Measurements from ENCODE around the gene SETD1A.

Gene SETD1A

GRCh38 chr16:30982548-30983288, 25.2 kb downstream of the SETD1A start:
- DNase-seq (ENCODE audit: low read depth) = peak; percentile 35

GRCh38 chr16:30983289-30983889, 25.8 kb downstream of the SETD1A start:
- DNase-seq (ENCODE audit: low read depth) = no peak

GRCh38 chr16:30983898-30984610, 26.5 kb downstream of the SETD1A start:
- DNase-seq (ENCODE audit: low read depth) = no peak

GRCh38 chr16:30984669-30985400, 27.3 kb downstream of the SETD1A start, which contains the start of gene HSD3B7:
HSD3B7 (plus strand) TSS chr16:30985207; CDS start chr16:30985659, 452 bp downstream.
- peak; percentile 66 for DNase-seq (ENCODE audit: low read depth)

- peak; percentile 20 for DNase-seq (ENCODE audit: low read depth)
Measured at GRCh38 chr16:30985401-30986128, 28.0 kb downstream of the SETD1A start.

GRCh38 chr16:30986129-30986991, 28.8 kb downstream of the SETD1A start:
- no peak for DNase-seq (ENCODE audit: low read depth)

- no peak for DNase-seq (ENCODE audit: low read depth)
Measured at GRCh38 chr16:30987581-30988190, 30.1 kb downstream of the SETD1A start.

- no peak for DNase-seq (ENCODE audit: low read depth)
Measured at GRCh38 chr16:30989469-30990047, 32.0 kb downstream of the SETD1A start.

- no peak for DNase-seq (ENCODE audit: low read depth)
Measured at GRCh38 chr16:30990105-30990504, 32.6 kb downstream of the SETD1A start.

- DNase-seq (ENCODE audit: low read depth) = no peak
Measured at GRCh38 chr16:30991052-30991451, 33.5 kb downstream of the SETD1A start.

- no peak for DNase-seq (ENCODE audit: low read depth)
Measured at GRCh38 chr16:30992276-30992780, 34.8 kb downstream of the SETD1A start.

GRCh38 chr16:30992931-30993816, 35.6 kb downstream of the SETD1A start:
- no peak for DNase-seq (ENCODE audit: low read depth)

- DNase-seq (ENCODE audit: low read depth) = no peak
Measured at GRCh38 chr16:30995927-30996323, 38.4 kb downstream of the SETD1A start.

- peak; percentile 30 for DNase-seq (ENCODE audit: low read depth)
Measured at GRCh38 chr16:30996324-30996984, 38.9 kb downstream of the SETD1A start.

GRCh38 chr16:30996985-30997724, 39.6 kb downstream of the SETD1A start:
- peak; percentile 74 for DNase-seq (ENCODE audit: low read depth)

- DNase-seq (ENCODE audit: low read depth) = peak; percentile 64
Measured at GRCh38 chr16:30997725-30998711, 40.5 kb downstream of the SETD1A start.
